HG02973 (cell line): Measurements from ENCODE around the gene CACNA2D3.

Source experiments
- ATAC-seq: cut with Tn5 transposase; IDR thresholded peaks from one replicate; pipeline ENCODE4 v1.9.1; 2021; ENCODE audit warnings: moderate library complexity; ENCODE audit not compliant: unreplicated experiment

The CACNA2D3 gene

DNA sequence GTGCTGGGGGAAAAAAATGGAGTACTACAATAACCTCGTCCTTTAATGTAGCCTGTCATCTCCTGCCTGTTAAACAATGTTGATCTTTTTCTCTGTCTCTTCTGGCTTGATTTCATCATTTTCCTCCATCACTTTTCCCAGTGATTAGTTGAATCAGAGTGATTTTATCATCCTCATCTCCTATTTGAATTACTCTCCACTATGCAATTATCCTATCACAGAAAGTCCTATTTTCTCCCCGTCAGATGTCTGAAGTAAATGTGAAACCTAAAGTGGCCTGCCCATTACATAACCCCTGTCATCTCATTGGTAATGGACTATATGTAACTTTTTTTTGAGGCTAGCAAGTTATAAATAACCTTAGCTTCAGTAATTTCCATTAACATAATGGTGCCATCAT lies 201.8 kb downstream of the CACNA2D3 start:
- ATAC-seq = no peak

DNA sequence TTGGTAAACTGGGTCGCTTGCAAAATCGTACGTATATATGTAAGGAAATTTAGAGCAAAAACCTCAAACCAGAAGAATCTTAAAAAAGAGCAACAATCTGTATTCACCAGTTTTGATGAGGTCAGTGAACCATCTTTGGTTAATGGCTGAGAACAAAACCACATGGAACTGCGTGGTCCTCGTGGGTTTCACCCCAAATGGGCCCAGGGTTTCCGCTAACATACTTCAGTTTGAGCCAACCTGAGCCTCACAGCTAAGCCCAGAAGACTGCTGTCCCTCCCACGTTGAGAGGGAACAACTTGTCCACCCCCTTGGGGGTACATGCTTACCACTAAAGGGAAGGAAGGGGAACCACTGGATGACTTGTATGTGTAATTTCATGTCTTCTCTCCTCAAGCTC lies 204.6 kb downstream of the CACNA2D3 start:
- ATAC-seq = no peak

DNA sequence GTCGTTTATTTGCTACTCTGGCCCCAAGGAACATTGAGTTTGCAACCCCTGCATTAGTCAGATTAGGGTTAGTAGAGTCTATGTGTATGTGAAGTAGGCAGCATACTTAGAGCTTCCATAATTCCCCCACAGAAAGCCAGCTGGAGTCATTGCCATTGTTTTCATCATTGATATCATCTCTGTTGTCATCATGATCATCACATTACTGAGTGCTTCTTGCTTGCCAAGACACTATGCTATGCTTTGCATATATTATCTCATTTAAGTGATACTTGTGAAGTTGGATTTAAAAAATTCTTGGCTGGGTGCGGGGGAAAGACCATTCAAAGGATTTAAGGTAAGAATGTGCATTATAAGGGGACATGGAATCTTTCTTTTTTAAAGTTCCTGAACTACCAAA lies 209.0 kb downstream of the CACNA2D3 start:
- ATAC-seq = no peak

DNA sequence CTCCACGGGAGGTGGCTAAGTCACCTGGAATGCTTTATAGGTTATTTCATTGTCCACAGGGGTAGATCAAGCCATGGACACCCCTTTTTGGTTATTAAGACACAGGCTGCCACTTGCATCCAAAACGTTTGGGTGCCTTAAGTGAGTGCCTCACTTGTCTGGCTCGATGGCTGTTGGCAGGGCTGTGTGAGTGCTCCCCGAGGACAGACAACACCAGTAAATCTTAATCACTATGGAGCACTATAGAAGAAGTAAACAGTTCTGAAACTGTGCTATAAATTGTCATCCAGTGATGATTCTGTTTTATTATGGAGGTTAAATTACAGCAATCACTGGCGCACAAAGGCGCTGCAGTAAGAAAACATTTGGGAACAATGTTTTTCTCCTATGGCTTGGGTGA lies 215.5 kb downstream of the CACNA2D3 start:
- ATAC-seq = no peak

DNA sequence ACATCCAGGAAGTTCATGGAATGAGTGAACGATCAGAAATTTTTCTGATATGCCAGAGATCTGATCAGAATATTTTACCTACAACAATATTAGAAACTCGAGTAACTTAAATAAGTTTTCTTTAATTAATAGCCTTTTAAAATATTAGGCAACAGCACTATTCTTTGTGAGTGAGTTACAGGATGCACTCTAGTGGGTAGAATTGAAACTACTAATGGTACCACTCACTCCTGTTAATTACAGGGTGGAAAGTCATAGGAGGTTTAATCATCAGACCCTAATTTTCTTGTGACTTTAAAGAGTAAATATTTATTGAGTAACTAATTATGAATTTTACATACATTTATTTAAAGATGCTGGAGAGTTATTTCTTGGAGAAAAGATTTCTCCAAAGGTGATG lies 217.3 kb downstream of the CACNA2D3 start:
- ATAC-seq = no peak

DNA sequence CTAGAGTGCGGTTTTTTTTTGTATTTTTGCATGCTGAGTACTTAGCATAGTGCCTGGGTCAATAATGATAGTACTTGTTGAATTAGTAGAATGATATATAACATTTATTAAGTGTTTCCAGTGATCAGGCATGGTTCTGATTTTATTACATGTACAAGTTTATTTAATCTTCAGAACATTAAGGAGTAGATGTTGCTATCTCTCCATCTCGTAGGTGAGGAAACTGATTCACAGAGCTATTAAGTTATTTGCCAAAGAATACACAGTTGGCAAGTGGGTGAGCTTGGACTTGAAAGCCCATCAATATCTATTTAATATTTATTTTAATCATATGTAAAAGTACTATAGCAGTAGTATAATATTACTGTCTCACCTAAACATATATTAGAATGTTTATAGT lies 219.5 kb downstream of the CACNA2D3 start:
- no peak for ATAC-seq

DNA sequence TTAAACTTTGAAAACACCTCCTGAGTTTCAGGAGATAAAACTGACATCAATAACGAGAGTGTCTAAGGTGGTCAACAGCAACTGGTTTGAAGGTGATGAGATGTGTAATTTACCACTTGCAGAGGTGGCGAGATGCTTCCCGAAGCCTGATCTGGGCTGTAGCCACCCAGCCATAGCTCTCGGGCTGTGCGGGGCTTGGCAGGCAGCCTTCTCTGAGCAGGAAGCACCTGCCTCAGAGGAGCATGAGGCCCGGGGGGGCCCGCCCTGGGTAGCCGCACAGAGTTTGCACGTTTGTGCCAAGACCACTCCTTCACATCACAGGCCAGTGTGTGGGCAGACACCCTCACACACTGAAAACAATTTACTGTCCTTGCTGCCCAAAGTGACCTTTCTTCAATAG lies 220.3 kb downstream of the CACNA2D3 start:
- no peak for ATAC-seq

DNA sequence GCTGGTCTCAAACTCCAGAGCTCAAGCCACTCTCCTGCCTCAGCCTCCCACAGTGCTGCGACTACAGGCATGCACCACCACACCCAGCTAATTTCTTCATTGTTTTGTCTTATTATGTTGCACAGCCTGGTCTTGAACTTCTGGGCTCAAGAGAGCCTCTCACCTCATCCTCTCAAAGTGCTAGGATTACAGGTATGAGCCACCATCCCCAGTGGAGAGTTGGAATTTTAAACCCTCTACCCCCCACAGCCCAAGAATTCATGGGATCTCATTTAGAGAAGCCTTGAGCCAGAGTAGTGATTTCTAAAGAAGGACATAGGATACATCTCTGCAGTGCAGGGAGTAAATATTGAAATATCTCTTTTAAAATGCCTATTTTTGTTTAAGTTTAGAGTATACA lies 221.1 kb downstream of the CACNA2D3 start:
- ATAC-seq = no peak

DNA sequence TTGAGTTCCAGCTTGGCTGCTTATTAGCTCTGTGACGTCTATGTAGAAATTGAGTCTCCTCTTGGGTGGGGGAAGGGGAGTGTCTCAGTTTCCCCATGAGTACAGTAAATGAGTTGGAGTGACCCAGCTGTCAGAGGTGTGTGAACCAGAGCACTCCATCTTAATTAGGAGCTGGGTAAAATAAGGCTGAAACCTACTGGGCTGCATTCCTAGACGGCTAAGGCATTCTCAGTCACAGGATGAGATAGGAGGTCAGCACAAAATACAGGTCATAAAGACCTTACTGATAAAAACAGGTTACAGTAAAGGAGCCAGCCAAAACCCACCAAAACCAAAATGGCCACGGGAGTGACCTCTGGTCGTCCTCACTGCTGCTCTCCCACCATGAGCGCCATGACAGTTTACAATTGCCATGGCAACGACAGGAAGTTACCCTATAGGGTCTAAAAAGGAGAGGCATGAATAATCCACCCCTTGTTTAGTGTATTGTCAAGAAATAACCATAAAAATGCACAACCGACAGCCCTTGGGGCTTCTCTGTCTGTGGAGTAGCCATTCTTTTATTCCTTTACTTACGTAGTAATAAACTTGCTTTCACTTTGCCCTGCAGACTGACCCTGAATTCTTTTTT lies 222.4 kb downstream of the CACNA2D3 start:
- no peak for ATAC-seq

DNA sequence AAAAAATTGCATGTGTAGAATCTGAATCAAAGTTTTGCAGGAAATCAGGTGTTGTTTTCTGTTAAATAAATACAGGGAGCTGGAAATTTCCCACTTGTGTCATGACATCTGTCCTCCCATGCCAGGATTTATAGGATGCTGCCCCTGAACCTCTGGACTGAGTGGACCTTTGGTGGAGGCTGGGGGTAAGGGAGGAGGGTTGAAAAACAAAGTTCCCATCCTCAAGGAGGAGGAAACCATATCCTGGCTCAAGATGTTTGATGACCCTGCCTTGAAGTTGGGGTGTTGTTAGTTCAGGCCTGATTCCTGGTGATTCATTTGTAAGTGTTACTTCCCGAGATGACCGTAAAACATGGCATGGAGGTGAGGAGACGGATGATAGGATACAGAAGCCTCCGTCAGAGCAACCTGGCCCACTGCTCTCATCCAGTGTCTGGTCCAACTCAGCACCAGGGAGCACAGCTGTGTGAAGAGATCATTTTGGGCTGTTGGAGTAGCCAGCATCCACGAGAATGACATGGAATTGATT lies 223.6 kb downstream of the CACNA2D3 start:
- ATAC-seq = no peak

DNA sequence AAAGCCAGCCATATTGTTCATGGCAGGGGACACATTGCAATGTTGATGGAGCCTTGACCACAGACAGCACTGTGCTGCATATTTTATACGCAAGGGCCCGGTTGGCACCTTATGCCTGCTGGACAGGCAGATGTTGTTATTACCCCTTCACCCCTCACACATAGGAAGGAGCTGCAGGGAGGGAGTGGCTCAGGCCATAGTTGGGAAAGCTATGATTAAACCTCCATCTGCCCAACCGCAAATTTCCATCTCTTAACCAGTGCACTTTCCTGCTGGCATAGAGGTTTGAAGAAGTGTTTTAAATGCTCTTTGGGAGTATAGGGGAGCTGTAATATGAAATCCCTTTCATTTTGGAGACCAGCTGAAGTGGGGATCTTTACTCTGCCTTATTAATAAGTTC lies 224.7 kb downstream of the CACNA2D3 start:
- ATAC-seq = no peak

DNA sequence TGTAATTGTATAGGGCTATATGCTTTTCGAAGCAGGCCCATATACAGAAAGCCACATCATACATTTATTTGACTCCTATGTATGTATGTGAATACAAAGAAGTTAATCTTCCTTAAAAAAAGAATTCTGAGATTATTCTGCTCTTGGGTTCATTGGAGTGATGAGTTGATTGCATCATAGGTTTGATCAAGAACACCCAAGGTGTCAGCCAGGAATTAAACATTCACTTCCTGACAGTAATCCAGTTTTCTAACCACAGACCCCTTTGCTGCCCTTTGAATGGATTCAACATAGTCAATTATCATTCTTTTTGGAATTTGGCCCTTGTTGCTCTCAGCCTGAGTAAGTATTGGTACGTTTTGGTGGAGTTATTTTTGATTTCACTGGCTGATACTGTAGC lies 225.6 kb downstream of the CACNA2D3 start:
- no peak for ATAC-seq

DNA sequence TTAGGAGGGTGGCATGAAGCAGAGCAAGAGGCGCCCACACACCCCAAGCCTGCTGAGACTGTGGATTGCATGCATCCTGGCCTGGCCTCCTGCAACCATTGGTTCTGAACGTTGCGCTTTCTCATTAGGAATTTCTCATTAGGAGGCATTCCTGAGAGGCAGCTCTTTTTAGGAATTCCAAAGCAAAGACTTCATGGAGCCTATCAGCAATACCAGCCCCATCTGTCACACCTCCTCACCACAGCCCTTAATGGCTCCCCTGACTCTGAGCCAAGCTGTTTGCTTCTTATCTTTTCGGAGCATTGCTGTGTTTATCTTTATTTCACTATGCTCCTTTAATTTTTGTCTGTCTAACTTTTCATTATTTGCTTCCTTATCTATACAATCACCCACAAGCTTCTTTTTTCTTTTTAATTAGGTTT lies 226.9 kb downstream of the CACNA2D3 start:
- ATAC-seq = no peak

DNA sequence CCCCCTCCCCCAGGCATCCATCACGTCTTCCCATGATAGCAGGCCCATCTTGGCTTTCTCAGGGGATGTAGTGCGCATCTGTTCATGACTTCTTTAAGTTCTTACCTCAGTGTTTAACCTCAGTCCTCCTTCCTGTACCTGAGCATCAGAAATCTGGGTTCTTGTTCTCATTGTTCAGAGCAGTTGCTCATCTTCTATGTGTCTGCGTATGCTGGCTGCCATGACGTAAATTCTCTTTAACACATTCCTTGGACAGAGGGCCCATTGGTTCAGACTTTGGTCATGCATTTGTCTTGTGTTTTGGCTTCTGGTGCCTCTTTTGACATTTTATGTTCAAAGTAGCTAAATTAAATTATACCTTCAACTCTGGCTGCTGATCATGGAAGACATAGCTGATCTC lies 227.3 kb downstream of the CACNA2D3 start:
- ATAC-seq = no peak

DNA sequence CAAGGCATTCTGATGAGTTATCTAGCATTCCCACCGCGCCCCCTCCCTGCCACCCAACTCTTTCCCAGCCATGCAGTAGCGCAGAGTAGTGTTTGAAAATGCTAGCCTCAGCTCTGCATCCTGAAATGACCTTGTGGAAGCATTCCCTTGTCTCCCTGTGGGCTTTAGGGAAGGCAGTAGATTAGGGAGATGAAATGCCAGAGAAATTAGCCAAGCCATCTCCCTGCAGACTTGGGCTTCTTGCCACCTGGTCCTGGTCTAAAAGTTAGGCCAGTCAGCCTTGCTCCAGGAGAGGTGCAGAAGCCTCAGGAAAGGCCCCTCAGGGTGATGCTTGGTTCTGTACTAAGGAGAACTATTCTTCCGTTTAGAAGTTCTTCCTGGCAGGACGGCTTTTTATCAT lies 231.2 kb downstream of the CACNA2D3 start:
- no peak for ATAC-seq

DNA sequence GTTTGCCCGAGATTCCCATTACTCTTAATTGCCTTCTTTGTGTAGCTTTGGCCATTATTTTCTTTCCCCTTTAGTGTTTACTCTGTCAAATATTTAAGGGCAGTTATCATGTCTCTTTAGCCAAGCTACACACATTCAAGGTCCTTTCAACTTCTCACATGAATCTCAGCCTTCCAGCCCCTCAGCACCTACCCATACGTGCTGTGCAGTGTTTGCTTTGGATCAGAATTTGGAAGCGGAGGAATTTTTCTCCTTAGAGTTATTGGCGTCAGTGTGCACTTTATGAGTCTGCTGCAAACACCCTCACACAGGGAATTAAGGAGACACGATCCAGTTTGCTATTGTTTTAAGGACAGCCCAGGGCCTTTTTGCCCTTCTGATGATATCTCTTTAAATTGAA lies 231.6 kb downstream of the CACNA2D3 start:
- no peak for ATAC-seq

DNA sequence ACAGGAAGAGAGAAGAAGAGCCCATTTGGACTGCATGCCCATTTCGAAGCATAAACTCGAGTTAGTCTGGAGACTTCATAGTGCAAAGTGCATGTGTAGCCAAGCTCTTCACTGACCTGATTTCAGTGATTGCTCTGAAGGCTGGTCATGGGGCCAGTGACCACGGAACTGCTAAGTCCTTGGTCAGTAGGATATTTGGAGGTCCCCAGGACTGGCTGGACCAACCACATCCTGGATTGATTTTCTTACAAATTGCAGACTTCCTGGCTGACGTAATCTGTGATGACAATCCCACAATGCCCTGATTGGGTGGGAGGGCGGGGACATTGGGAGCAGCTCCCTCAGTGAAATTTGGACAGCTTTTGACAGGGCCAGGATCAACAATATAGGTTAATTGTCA lies 233.4 kb downstream of the CACNA2D3 start:
- no peak for ATAC-seq

DNA sequence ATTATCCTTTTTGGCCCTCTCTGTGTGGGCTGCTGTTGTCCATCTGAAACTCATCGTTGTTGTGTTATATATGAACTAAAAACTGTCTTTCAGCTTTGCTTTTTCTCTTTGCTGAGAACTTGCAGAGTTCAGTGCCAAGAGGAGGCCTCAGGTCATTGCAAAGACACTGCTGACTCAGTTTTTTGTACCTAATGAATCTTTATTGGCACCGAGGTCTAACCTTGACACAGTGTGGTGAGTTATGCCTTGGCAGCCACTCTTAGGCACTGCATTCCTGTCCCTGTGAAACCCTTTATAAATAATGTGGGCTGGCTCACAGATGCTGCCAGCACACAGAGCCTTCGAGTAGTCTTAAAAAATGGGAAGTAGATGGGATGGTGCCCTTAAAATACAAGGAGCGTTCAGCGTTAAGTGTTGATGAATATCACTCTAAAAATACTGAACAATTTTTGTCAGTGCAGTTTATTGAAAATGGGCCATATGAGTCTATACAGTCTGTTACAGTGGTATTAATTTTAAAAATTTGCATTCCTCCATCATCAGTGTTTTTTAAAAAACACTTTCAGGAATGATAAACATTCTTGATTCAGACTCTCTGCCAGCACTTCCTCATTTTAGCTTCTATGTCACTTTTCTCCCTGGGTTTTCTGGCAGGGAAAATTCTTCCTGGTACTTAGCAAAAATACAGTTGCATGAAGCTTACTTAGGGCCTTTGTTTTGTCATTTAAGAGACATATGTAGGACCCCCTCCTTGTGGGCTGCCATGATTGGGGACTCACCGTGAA lies 234.1 kb downstream of the CACNA2D3 start:
- no peak for ATAC-seq

DNA sequence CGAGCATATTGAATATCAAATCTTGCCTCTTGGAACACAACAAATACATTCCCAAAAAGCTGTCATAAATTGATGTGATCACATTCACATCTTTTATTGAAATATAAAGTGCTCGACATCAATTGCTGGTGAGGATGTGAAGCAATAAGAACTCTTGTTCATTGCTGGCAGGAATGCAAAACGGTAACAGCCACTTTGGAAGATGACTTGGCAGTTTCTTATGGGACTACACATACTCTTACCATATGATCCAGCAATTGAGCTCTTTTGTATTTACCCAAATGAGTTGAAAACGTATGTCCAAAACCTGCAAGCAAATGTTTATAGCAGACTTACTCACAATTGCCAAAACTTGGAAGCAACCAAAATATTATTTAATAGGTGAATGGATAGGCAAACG lies 234.9 kb downstream of the CACNA2D3 start:
- no peak for ATAC-seq

DNA sequence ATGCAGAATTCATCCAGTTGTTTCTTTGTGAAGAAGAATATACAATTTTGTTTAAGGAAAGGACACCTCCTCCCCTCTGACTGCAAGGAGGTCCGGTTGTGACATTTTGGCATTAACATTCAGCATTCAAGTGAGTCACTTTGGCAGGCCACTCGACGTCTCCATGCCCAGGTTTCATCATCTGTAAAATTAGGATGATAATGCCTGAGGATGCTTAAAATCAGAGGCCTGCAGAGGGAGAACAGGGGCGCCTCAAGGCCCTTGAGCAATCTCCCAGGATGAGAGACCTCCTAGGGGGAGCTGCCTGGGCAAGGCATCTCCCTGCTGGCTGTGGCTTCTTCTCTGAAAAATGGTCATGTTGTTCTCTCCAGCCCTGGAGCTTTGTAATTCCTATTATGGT lies 236.0 kb downstream of the CACNA2D3 start:
- ATAC-seq = no peak

DNA sequence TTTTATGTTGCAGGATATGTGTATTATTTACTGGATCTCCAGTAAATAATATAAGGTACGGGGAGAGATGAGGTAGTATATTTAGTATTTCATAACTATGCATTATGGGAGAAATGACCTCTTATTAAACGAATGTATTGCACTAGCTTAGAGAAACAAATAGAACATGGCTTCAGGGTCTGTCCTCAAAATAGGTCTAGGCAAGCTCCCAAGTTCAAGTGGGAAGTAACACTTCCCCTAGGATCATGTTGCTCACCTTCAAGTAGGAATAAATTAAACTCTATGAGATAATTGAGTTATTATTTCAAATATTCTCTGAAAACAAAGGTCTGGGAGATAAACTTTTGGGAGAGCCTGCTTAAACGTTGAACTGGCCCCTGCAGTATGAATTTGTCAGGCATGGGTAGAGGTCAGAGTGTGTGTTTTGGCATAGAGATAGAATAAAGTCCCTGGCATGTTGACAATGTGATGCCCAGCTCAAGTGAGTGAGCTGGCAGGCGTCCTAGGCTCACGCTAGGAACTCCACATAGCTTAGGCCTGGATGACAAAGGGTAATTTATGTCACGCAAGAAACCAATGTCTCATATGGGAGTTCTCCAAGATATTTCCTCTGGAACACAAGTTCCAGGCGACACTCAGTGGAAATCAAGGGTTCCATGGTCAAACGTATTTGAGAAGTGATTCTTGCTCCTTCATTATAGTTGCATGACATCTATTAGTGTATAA lies 236.8 kb downstream of the CACNA2D3 start:
- ATAC-seq = no peak

DNA sequence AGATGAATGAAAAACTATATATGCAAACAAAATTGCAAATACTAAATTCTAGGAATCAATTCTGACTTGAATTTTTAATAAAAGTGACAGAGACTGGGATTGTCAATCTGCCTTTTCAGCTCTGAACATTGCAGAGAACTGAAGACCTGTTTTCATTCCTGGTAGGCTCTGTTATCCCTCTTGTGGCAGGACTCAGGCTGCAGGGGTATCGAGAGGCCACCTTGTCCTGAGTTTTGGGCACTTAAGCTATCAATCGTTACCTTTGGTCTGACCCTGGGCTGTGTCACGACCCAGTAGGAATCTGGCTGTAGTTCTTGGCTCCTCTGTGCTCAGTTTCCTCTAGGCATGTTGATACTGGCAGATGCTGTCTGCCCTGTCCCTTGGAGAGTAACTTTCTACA lies 238.0 kb downstream of the CACNA2D3 start:
- ATAC-seq = no peak
